ENCODE data around the gene VCL. TPM values are rescaled to one million over a fixed set of nuclear protein-coding genes. Genes with fewer than 3 reads are reported as not detected.

VCL gene
- total RNA-seq, 1 experiment from 2014 or later = 92.2 TPM

GRCh38 chr10:74165530-74165901 lies 167.6 kb downstream of the VCL start:
- Mint-ChIP-seq H3K36me3 (ENCODE audit: insufficient read depth, unreplicated experiment) (no peaks in the 10 kb centered on the region), H3K27me3 (ENCODE audit: insufficient read depth, unreplicated experiment) (no peaks in the 10 kb centered on the region), H3K4me3 (ENCODE audit: unreplicated experiment) (peak overlapping the region; percentile 66), H3K9me3 (ENCODE audit: unreplicated experiment) (no peaks in the 10 kb centered on the region), H3K27ac (ENCODE audit: unreplicated experiment) (peak overlapping the region; percentile 92), H3K4me1 (ENCODE audit: low read depth, unreplicated experiment) (peaks cover 19% of the 10 kb centered on the region)
- H3K9me3 ChIP-seq = no peaks in the 10 kb centered on the region
- no peak overlapping the region for H3K4me3 ChIP-seq (ENCODE audit: low read depth, low read length)
- CTCF ChIA-PET = no interaction called here
- no TSS peak for BruUV-seq (replicated peaks)
- no peak for TF ChIP-seq CTCF (IDR thresholded peaks at IDR 0.05; ENCODE audit: insufficient read depth in 1 of 2, low read depth in 1 of 2, low read length in 1 of 2, severe bottlenecking in 1 of 2, unreplicated experiment in 1 of 2)
- POLR2A ChIA-PET = interaction anchor here (0.7 to 3.1 kb wide), 4 partner anchors 11 to 392 kb away, joined by 4 to 13 read pairs (median 4); partner anchors contain the start of gene ADK
- intact Hi-C loops (cut with micrococcal nuclease; ENCODE audit: unreplicated experiment) = no loop called here
- no peaks in the 10 kb centered on the region for H3K36me3 ChIP-seq (ENCODE audit: control insufficient read depth, insufficient read depth, low read length)
- H3K4me1 ChIP-seq = peaks cover 44% of the 10 kb centered on the region
- H3K27me3 ChIP-seq (replicated peaks; ENCODE audit: control insufficient read depth, insufficient read depth, low read length) = no peaks in the 10 kb centered on the region
- no peak for DNase-seq

GRCh38 chr10:74167443-74167842 lies 169.5 kb downstream of the VCL start:
- H3K9me3 Mint-ChIP-seq (ENCODE audit: unreplicated experiment) = no peaks in the 10 kb centered on the region
- Histone ChIP-seq H3K27me3 (replicated peaks; ENCODE audit: control insufficient read depth, insufficient read depth, low read length) (no peaks in the 10 kb centered on the region), H3K4me1 (peaks cover 53% of the 10 kb centered on the region), H3K36me3 (ENCODE audit: control insufficient read depth, insufficient read depth, low read length) (no peaks in the 10 kb centered on the region), H3K9me3 (no peaks in the 10 kb centered on the region), H3K4me3 (ENCODE audit: low read depth, low read length) (no peak overlapping the region)
- intact Hi-C loops (cut with micrococcal nuclease; ENCODE audit: unreplicated experiment) = no loop called here
- POLR2A ChIA-PET = interaction anchor here (3.1 kb wide), 1 partner anchor 9 kb away, joined by 13 read pairs; no protein-coding TSS in a partner anchor
- DNase-seq = no peak
- H3K27me3 Mint-ChIP-seq (ENCODE audit: insufficient read depth, unreplicated experiment) = no peaks in the 10 kb centered on the region
- TF ChIP-seq CTCF (IDR thresholded peaks at IDR 0.05; ENCODE audit: insufficient read depth in 1 of 2, low read depth in 1 of 2, low read length in 1 of 2, severe bottlenecking in 1 of 2, unreplicated experiment in 1 of 2) = no peak
- no peaks in the 10 kb centered on the region for H3K36me3 Mint-ChIP-seq (ENCODE audit: insufficient read depth, unreplicated experiment)
- H3K4me1 Mint-ChIP-seq (ENCODE audit: low read depth, unreplicated experiment) = peaks cover 28% of the 10 kb centered on the region
- no peak overlapping the region for H3K4me3 Mint-ChIP-seq (ENCODE audit: unreplicated experiment)
- CTCF ChIA-PET = interaction anchor here (1.4 kb wide), 1 partner anchor 15 kb away, joined by 5 read pairs; no protein-coding TSS in a partner anchor
- no TSS peak for BruUV-seq (replicated peaks)
- H3K27ac Mint-ChIP-seq (ENCODE audit: unreplicated experiment) = no peak overlapping the region

Other genes with a start within 250 kb of the VCL start
- 42.0 and 44.1 TPM in 2 replicates for gene CHCHD1, start 216.1 kb upstream of the VCL start, total RNA-seq (2022)
- gene ZSWIM8, start 212.5 kb upstream of the VCL start, total RNA-seq (2022) = 93.2 and 103 TPM in 2 replicates
- 16.8 and 18.6 TPM in 2 replicates for gene NDST2, start 186.5 kb upstream of the VCL start, total RNA-seq (2022)
- 78.0 and 78.8 TPM in 2 replicates for gene CAMK2G, start 123.6 kb upstream of the VCL start, total RNA-seq (2022)
- 1.2 and 1.8 TPM in 2 replicates for gene PLAU, start 87.0 kb upstream of the VCL start, total RNA-seq (2022)
- gene AP3M1, start 152.7 kb downstream of the VCL start, total RNA-seq (2022) = 56.7 and 63.7 TPM in 2 replicates
- gene ADK, start 153.1 kb downstream of the VCL start, total RNA-seq (2022) = 96.4 and 105 TPM in 2 replicates